GM12874 (cell line): ENCODE measurements around the gene ZDHHC20.

Experiments used
- CTCF ChIP-seq: IDR thresholded peaks from 2 replicates; pipeline ENCODE4 v1.5.1; 2011; ENCODE audit warnings: low read depth, mild to moderate bottlenecking, control low read depth, low read length, moderate library complexity; ENCODE audit not compliant: insufficient read depth

Gene ZDHHC20

GRCh38 chr13:21435231-21435630, 23.9 kb downstream of the ZDHHC20 start:
- TF ChIP-seq CTCF, result no peak

- no peak for TF ChIP-seq CTCF
Observed at GRCh38 chr13:21434588-21434987, 24.5 kb downstream of the ZDHHC20 start.

GRCh38 chr13:21429211-21429610, 29.9 kb downstream of the ZDHHC20 start:
- TF ChIP-seq CTCF, result no peak

- TF ChIP-seq CTCF, result no peak
Observed at GRCh38 chr13:21427741-21428140, 31.4 kb downstream of the ZDHHC20 start.

GRCh38 chr13:21426238-21426637, 32.9 kb downstream of the ZDHHC20 start:
- no peak for TF ChIP-seq CTCF

GRCh38 chr13:21420706-21421105, 38.4 kb downstream of the ZDHHC20 start:
- TF ChIP-seq CTCF, result no peak

- no peak for TF ChIP-seq CTCF
Observed at GRCh38 chr13:21413013-21413412, 46.1 kb downstream of the ZDHHC20 start.

- TF ChIP-seq CTCF, result no peak
Observed at GRCh38 chr13:21405309-21405708, 53.8 kb downstream of the ZDHHC20 start.
